Keratinocyte (primary cell): Measurements from ENCODE around the gene ANKRD7.

Experiments
- CTCF ChIP-seq, 3 experiments: IDR thresholded peaks in 1 of 3; conservative IDR thresholded peaks in 1 of 3; optimal IDR thresholded peaks in 1 of 3; 2 replicates in 2 of 3; 3 replicates in 1 of 3; pipeline versions ENCODE3 to v1.5.1; 2011; ENCODE audit warnings: low read length in 3 of 3, mild to moderate bottlenecking in 3 of 3, moderate library complexity in 2 of 3, control low read depth in 1 of 3, inconsistent platforms in 1 of 3; ENCODE audit not compliant: insufficient read depth in 2 of 3; ENCODE audit errors: extremely low read depth in 1 of 3
- EZH2 ChIP-seq: IDR thresholded peaks from one replicate; pipeline ENCODE4 v1.6.1; 2012; ENCODE audit warnings: inconsistent platforms, mild to moderate bottlenecking, low read length, moderate library complexity

GRCh38 chr7:118182593-118183427, 41.7 kb upstream of the ANKRD7 start:
- TF ChIP-seq CTCF (optimal IDR thresholded peaks at IDR 0.05 in 1 of 3, IDR thresholded peaks at IDR 0.05 in 1 of 3, conservative IDR thresholded peaks at IDR 0.05 in 1 of 3; ENCODE audit: extremely low read depth in 1 of 3, insufficient read depth in 2 of 3, low read length in 3 of 3) (no peak), EZH2 (no peak)
